HG03108 (cell line): Measurements from ENCODE around the gene PPIF.

ENCODE experiments used
- ATAC-seq: cut with Tn5 transposase; IDR thresholded peaks from one replicate; pipeline ENCODE4 v1.9.1; 2021; ENCODE audit warnings: moderate library complexity; ENCODE audit not compliant: unreplicated experiment

The PPIF gene

GRCh38 chr10:79313320-79313719 lies 33.9 kb upstream of the PPIF start:
- ATAC-seq, result no peak

- ATAC-seq, result no peak
Measured at GRCh38 chr10:79313911-79314439, 33.3 kb upstream of the PPIF start.

GRCh38 chr10:79314761-79315601 lies 32.3 kb upstream of the PPIF start:
- ATAC-seq, result no peak

- ATAC-seq, result no peak
Measured at GRCh38 chr10:79315602-79315920, 31.7 kb upstream of the PPIF start.

- ATAC-seq, result peak; percentile 75
Measured at GRCh38 chr10:79316671-79317431, 30.4 kb upstream of the PPIF start.

GRCh38 chr10:79318369-79318768 lies 28.9 kb upstream of the PPIF start:
- no peak for ATAC-seq

GRCh38 chr10:79319115-79319771 lies 28.0 kb upstream of the PPIF start:
- ATAC-seq, result no peak

GRCh38 chr10:79320316-79320715 lies 27.0 kb upstream of the PPIF start:
- ATAC-seq, result no peak

GRCh38 chr10:79320820-79321493 lies 26.3 kb upstream of the PPIF start:
- ATAC-seq, result no peak

GRCh38 chr10:79321494-79321882 lies 25.8 kb upstream of the PPIF start:
- no peak for ATAC-seq

- no peak for ATAC-seq
Measured at GRCh38 chr10:79321951-79322350, 25.3 kb upstream of the PPIF start.

GRCh38 chr10:79322616-79323543 lies 24.4 kb upstream of the PPIF start:
- ATAC-seq, result peak; percentile 45

GRCh38 chr10:79323602-79324001 lies 23.7 kb upstream of the PPIF start:
- ATAC-seq, result no peak

- ATAC-seq, result no peak
Measured at GRCh38 chr10:79324032-79324695, 23.1 kb upstream of the PPIF start.

- no peak for ATAC-seq
Measured at GRCh38 chr10:79326361-79327089, 20.7 kb upstream of the PPIF start.

GRCh38 chr10:79327090-79327457 lies 20.2 kb upstream of the PPIF start:
- ATAC-seq, result no peak

- ATAC-seq, result no peak
Measured at GRCh38 chr10:79328147-79328701, 19.0 kb upstream of the PPIF start.

- no peak for ATAC-seq
Measured at GRCh38 chr10:79328737-79329504, 18.3 kb upstream of the PPIF start.
